PFSK-1 (cell line): Measurements from ENCODE around the gene LBH.

Experiments used
- FOXP2 ChIP-seq: optimal IDR thresholded peaks from 2 replicates; pipeline ENCODE3; 2011; ENCODE audit warnings: borderline replicate concordance, control low read depth, inconsistent platforms; ENCODE audit not compliant: insufficient read depth; ENCODE audit errors: extremely low read length, extremely low read depth
- POLR2AphosphoS5 ChIP-seq: IDR thresholded peaks from 2 replicates; pipeline ENCODE4 v1.6.1; 2012; ENCODE audit warnings: low read depth, mild to moderate bottlenecking, control low read depth, low read length, moderate library complexity
- REST ChIP-seq, 2 experiments: IDR thresholded peaks; 2 replicates each; pipeline versions ENCODE4 v1.6.1 to v1.8.0; 2011 to 2012; ENCODE audit warnings: low read depth in 2 of 2, low read length in 2 of 2, control low read depth in 1 of 2, inconsistent platforms in 1 of 2, mild to moderate bottlenecking in 1 of 2, moderate library complexity in 1 of 2; ENCODE audit not compliant: insufficient read depth in 1 of 2
- SIN3A ChIP-seq: IDR thresholded peaks from 2 replicates; pipeline ENCODE4 v1.6.1; 2012; ENCODE audit warnings: mild to moderate bottlenecking, low read length, moderate library complexity, borderline replicate concordance; ENCODE audit not compliant: insufficient read depth
- TAF1 ChIP-seq: IDR thresholded peaks from 2 replicates; pipeline ENCODE4 v1.6.1; 2012; ENCODE audit warnings: low read length, control low read depth, borderline replicate concordance; ENCODE audit not compliant: insufficient read depth

Gene LBH

GRCh38 chr2:30248791-30249190 lies 17.5 kb downstream of the LBH start:
- TF ChIP-seq REST (IDR thresholded peaks at IDR 0.05; ENCODE audit: insufficient read depth in 1 of 2, low read depth in 2 of 2, low read length in 2 of 2) (no peak), FOXP2 (no peak), SIN3A (no peak), POLR2AphosphoS5 (no peak), TAF1 (no peak)

- TF ChIP-seq TAF1 (no peak), REST (IDR thresholded peaks at IDR 0.05; ENCODE audit: insufficient read depth in 1 of 2, low read depth in 2 of 2, low read length in 2 of 2) (no peak)
Observed at GRCh38 chr2:30249354-30249753, 18.0 kb downstream of the LBH start.

GRCh38 chr2:30250421-30250820 lies 19.1 kb downstream of the LBH start:
- TF ChIP-seq SIN3A (no peak), TAF1 (no peak), FOXP2 (no peak), POLR2AphosphoS5 (no peak), REST (IDR thresholded peaks at IDR 0.05; ENCODE audit: insufficient read depth in 1 of 2, low read depth in 2 of 2, low read length in 2 of 2) (no peak)

- TF ChIP-seq POLR2AphosphoS5 (no peak), FOXP2 (no peak), REST (IDR thresholded peaks at IDR 0.05; ENCODE audit: insufficient read depth in 1 of 2, low read depth in 2 of 2, low read length in 2 of 2) (no peak), TAF1 (no peak), SIN3A (no peak)
Observed at GRCh38 chr2:30252723-30253701, 21.7 kb downstream of the LBH start.
